Measurements from ENCODE around the gene SPIN1.

The SPIN1 gene

GRCh38 chr9:88498880-88499279 is 110.6 kb downstream of the SPIN1 start:
- in situ Hi-C loops (cut with MboI; ENCODE audit: low sequenced_read_pairs, unreplicated experiment): no loop called here
- no peak for TF ChIP-seq CTCF (IDR thresholded peaks at IDR 0.05; ENCODE audit: borderline replicate concordance, control extremely low read depth, extremely low read depth, insufficient read depth, missing control alignments)
- DNase-seq (ENCODE audit: low spot score): no peak

- TF ChIP-seq CTCF (IDR thresholded peaks at IDR 0.05; ENCODE audit: borderline replicate concordance, control extremely low read depth, extremely low read depth, insufficient read depth, missing control alignments): no peak
- in situ Hi-C loops (cut with MboI; ENCODE audit: low sequenced_read_pairs, unreplicated experiment): no loop called here
- no peak for DNase-seq (ENCODE audit: low spot score)
Observed at GRCh38 chr9:88501086-88501485, 112.8 kb downstream of the SPIN1 start.

GRCh38 chr9:88502552-88503034 is 114.3 kb downstream of the SPIN1 start:
- DNase-seq (ENCODE audit: low spot score): no peak
- TF ChIP-seq CTCF (IDR thresholded peaks at IDR 0.05; ENCODE audit: borderline replicate concordance, control extremely low read depth, extremely low read depth, insufficient read depth, missing control alignments): no peak
- in situ Hi-C loops (cut with MboI; ENCODE audit: low sequenced_read_pairs, unreplicated experiment): no loop called here

GRCh38 chr9:88503081-88503844 is 115.0 kb downstream of the SPIN1 start:
- no peak for DNase-seq (ENCODE audit: low spot score)
- in situ Hi-C loops (cut with MboI; ENCODE audit: low sequenced_read_pairs, unreplicated experiment): no loop called here
- TF ChIP-seq CTCF (IDR thresholded peaks at IDR 0.05; ENCODE audit: borderline replicate concordance, control extremely low read depth, extremely low read depth, insufficient read depth, missing control alignments): no peak

- TF ChIP-seq CTCF (IDR thresholded peaks at IDR 0.05; ENCODE audit: borderline replicate concordance, control extremely low read depth, extremely low read depth, insufficient read depth, missing control alignments): no peak
- in situ Hi-C loops (cut with MboI; ENCODE audit: low sequenced_read_pairs, unreplicated experiment): no loop called here
- DNase-seq (ENCODE audit: low spot score): no peak
Observed at GRCh38 chr9:88503845-88504764, 115.9 kb downstream of the SPIN1 start.

GRCh38 chr9:88508326-88508725 is 120.1 kb downstream of the SPIN1 start:
- in situ Hi-C loops (cut with MboI; ENCODE audit: low sequenced_read_pairs, unreplicated experiment): no loop called here
- no peak for DNase-seq (ENCODE audit: low spot score)
- no peak for TF ChIP-seq CTCF (IDR thresholded peaks at IDR 0.05; ENCODE audit: borderline replicate concordance, control extremely low read depth, extremely low read depth, insufficient read depth, missing control alignments)

Data from GM13976 (cell line).